WERI-Rb-1 (cell line): ENCODE measurements around the gene FRMD8.

Source experiments
- DNase-seq: peaks from one replicate; pipeline ENCODE4 v3.0.0-alpha.2; 2020
- H3K27ac ChIP-seq: fragments of 250-450 bp; sonication (Bioruptor Pico); 2 replicates; pipeline ENCODE4 v1.5.1; 2020; ENCODE audit warnings: mild to moderate bottlenecking, moderate library complexity
- H3K27me3 ChIP-seq: fragments of 250-450 bp; sonication (Bioruptor Pico); 2 replicates; pipeline ENCODE4 v1.5.1; 2021; ENCODE audit warnings: mild to moderate bottlenecking, low read depth, moderate library complexity; ENCODE audit not compliant: insufficient read depth, severe bottlenecking
- H3K36me3 ChIP-seq: fragments of 250-450 bp; sonication (Bioruptor Pico); 2 replicates; pipeline ENCODE4 v1.5.1; 2020; ENCODE audit warnings: mild to moderate bottlenecking, moderate library complexity
- H3K4me3 ChIP-seq: 2 replicates; pipeline ENCODE4 v1.5.1; 2011; ENCODE audit warnings: low read depth, mild to moderate bottlenecking, control low read depth, low read length
- H3K9me3 ChIP-seq: fragments of 250-450 bp; sonication (Bioruptor Pico); 2 replicates; pipeline ENCODE4 v1.5.1; 2021; ENCODE audit warnings: mild to moderate bottlenecking, moderate library complexity; ENCODE audit not compliant: severe bottlenecking
- TF ChIP-seq, protein P1 (sequence below): IDR thresholded peaks from 2 replicates; pipeline ENCODE4 v1.5.1; 2011; ENCODE audit warnings: low read depth, mild to moderate bottlenecking, control low read depth, inconsistent platforms, low read length

The FRMD8 gene

DNA sequence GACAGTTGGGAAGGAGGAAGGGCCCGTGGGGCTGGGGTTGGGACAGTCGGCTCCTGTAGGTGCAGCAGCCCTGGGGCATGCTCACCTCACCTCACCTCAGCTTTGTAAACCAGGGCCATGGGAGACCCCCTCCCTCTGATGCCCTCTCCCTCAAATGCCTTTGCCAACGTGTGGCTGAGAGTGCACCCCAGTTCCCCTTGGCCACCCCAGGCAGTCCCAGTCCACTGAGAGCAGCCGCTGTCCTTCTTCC is 31.9 kb downstream of the FRMD8 start:
- DNase-seq = peak; percentile 20
- peak overlapping the region; percentile 96 for H3K27ac ChIP-seq
- H3K4me3 ChIP-seq = no peak overlapping the region
- peaks cover 5% of the 10 kb centered on the region; the same call in 1 of the 2 replicates for H3K36me3 ChIP-seq
- TF ChIP-seq, protein P1, sequence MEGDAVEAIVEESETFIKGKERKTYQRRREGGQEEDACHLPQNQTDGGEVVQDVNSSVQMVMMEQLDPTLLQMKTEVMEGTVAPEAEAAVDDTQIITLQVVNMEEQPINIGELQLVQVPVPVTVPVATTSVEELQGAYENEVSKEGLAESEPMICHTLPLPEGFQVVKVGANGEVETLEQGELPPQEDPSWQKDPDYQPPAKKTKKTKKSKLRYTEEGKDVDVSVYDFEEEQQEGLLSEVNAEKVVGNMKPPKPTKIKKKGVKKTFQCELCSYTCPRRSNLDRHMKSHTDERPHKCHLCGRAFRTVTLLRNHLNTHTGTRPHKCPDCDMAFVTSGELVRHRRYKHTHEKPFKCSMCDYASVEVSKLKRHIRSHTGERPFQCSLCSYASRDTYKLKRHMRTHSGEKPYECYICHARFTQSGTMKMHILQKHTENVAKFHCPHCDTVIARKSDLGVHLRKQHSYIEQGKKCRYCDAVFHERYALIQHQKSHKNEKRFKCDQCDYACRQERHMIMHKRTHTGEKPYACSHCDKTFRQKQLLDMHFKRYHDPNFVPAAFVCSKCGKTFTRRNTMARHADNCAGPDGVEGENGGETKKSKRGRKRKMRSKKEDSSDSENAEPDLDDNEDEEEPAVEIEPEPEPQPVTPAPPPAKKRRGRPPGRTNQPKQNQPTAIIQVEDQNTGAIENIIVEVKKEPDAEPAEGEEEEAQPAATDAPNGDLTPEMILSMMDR = no peak
- no peaks in the 10 kb centered on the region for H3K27me3 ChIP-seq
- H3K9me3 ChIP-seq = peaks cover 4% of the 10 kb centered on the region

DNA sequence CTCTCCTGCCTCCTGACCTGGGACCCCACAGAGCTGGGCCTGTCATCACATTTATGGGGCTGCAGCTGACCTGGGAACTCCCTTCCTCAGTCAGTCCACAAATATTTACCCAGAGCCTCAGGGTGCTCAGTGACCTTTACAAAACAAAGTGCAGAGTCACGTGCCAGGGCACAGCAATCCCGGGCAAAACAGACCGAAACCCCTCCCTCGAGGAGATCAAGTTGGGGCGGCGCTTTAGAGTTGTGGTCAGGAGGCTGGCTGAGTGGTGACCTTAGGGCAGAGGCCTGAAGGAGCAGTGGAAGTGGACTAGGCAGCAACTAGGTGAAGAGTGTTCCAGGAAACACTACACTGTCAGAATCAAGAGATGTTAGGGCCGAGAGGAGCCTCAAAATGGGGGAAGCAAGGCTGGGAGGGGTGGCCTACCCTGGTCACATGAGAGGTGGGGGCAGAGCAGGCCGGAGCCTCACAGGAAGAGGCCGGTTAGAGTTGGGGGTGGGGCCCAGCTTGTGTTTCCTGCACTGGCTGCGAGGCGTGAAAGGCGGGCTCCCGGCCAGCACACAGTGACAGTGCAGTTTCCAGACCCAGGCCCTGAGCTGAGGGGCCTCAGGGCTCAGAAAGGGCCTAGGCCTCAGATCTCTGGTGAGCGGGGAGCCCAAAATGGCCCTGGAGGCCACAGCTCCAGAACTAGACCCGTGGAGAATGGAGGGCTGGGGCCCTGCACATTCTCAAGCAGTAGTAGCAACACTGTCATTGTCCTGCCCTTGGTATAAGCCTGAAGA is 32.4 kb downstream of the FRMD8 start:
- Histone ChIP-seq H3K4me3 (peak overlapping the region; percentile 26), H3K9me3 (peaks cover 4% of the 10 kb centered on the region)

DNA sequence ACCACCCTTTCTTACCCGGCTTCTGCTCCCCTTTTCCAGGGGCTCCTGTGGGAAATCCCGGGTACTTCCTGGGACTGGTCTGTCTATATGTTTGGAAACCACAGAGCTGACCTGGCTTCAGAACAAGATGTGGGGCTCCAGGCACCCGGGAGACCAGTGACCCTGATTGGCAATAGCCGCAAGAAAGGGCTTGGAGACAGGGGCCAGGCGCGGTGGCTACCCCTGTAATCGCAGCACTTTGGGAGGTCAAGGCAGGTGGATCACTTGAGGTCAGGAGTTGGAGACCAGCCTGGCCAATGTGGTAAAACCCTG is 33.0 kb downstream of the FRMD8 start:
- H3K36me3 ChIP-seq = no peaks in the 10 kb centered on the region
- H3K9me3 ChIP-seq = peaks cover 4% of the 10 kb centered on the region
- no peaks in the 10 kb centered on the region for H3K27me3 ChIP-seq
- H3K27ac ChIP-seq = peak overlapping the region; percentile 96
- DNase-seq = no peak
- TF ChIP-seq, protein P1 = no peak
- peak overlapping the region; percentile 26 for H3K4me3 ChIP-seq

More for the DNA sequence above, 32.4 kb downstream of the FRMD8 start:
- Histone ChIP-seq H3K36me3 (peaks cover 3% of the 10 kb centered on the region; the same call in 1 of the 2 replicates), H3K27me3 (no peaks in the 10 kb centered on the region), H3K27ac (peak overlapping the region; percentile 96)
- TF ChIP-seq, protein P1 = no peak
- peak; percentile 95 for DNase-seq

DNA sequence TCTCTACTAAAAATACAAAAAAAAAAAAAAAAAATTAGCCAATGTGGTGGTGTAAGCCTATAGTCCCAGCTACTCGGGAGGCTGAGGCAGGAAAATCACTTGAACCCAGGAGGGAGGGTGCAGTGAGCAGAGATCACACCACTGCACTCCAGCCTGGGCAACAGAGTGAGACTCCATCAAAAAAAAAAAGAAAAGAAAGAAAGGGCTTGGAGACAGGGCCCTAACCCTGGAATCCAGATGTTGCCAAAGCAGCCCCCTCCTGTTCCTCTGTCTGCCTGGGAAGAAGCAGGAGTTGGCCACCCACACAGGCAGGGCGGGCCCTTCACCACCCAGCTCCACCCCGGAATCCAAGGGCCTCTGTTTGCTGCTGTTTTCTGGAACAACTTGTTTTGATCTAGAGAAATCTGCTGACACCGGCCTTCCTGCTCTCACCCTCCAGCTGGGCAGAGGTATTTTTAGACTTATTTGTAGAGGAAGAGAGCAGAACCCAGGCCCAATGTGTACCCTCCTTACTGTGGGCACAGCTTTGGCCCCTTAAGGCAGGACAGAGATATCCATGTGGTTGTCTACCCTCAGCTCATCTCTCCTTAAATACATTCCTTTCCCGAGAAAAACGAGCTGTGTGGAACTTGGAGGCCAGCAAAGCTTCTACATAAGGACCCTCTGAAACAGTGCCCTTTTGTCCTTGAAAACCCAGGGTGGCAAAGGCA is 33.5 kb downstream of the FRMD8 start:
- peak overlapping the region; percentile 96 for H3K27ac ChIP-seq
- peaks cover 4% of the 10 kb centered on the region for H3K9me3 ChIP-seq
- H3K27me3 ChIP-seq = no peaks in the 10 kb centered on the region
- TF ChIP-seq, protein P1 = no peak
- no peaks in the 10 kb centered on the region for H3K36me3 ChIP-seq
- no peak overlapping the region for H3K4me3 ChIP-seq
- DNase-seq = peak; percentile 9

DNA sequence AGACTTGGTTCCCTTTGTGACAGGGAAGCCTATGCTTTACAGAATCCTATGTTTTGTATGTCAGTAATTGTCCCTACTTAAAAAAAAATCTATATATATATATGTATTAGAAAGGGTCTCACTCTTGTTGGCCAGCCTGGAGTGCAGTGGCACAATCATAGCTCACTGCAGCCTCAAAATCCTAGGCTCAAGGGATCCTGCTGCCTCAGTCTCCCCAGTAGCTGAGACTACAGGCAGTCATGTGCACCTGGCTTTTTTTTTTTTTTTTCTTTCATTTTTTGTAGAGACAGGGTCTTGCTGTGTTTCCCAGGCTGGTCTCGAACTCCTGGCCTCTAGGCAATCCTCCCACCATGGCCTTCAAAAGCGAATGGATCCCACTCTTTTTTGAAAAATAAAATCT is 34.1 kb downstream of the FRMD8 start:
- TF ChIP-seq, protein P1 = no peak
- peak overlapping the region; percentile 96 for H3K27ac ChIP-seq
- peaks cover 4% of the 10 kb centered on the region for H3K9me3 ChIP-seq
- DNase-seq = no peak
- H3K27me3 ChIP-seq = no peaks in the 10 kb centered on the region
- H3K36me3 ChIP-seq = no peaks in the 10 kb centered on the region
- no peak overlapping the region for H3K4me3 ChIP-seq
